ENCODE data around the gene ZNF580. TPM values are rescaled to one million over a fixed set of nuclear protein-coding genes. Genes with fewer than 3 reads are reported as not detected.
A peak's percentile ranks its signal among the peaks of the same experiment; 100 is the strongest.

The ZNF580 gene
- total RNA-seq, 1 donor from 2014 or later, result 41.8 TPM

- no peaks in the 10 kb centered on the region for H3K9me3 Mint-ChIP-seq
Measured at GRCh38 chr19:55606817-55607216, 34.0 kb upstream of the ZNF580 start.

GRCh38 chr19:55609326-55609725 lies 31.5 kb upstream of the ZNF580 start:
- no peaks in the 10 kb centered on the region for H3K27me3 Mint-ChIP-seq (ENCODE audit: low read depth)
- no peak overlapping the region for H3K27ac Mint-ChIP-seq (ENCODE audit: unreplicated experiment)
- DNase-seq (ENCODE audit: low read depth, low spot score), result no peak
- H3K4me1 Mint-ChIP-seq, result peaks cover 37% of the 10 kb centered on the region
- peak overlapping the region; percentile 18 for H3K4me3 Mint-ChIP-seq
- TF ChIP-seq, protein P1, sequence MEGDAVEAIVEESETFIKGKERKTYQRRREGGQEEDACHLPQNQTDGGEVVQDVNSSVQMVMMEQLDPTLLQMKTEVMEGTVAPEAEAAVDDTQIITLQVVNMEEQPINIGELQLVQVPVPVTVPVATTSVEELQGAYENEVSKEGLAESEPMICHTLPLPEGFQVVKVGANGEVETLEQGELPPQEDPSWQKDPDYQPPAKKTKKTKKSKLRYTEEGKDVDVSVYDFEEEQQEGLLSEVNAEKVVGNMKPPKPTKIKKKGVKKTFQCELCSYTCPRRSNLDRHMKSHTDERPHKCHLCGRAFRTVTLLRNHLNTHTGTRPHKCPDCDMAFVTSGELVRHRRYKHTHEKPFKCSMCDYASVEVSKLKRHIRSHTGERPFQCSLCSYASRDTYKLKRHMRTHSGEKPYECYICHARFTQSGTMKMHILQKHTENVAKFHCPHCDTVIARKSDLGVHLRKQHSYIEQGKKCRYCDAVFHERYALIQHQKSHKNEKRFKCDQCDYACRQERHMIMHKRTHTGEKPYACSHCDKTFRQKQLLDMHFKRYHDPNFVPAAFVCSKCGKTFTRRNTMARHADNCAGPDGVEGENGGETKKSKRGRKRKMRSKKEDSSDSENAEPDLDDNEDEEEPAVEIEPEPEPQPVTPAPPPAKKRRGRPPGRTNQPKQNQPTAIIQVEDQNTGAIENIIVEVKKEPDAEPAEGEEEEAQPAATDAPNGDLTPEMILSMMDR (conservative IDR thresholded peaks at IDR 0.05), result no peak
- peaks cover 13% of the 10 kb centered on the region for H3K36me3 Mint-ChIP-seq (ENCODE audit: low read depth)
- no peaks in the 10 kb centered on the region for H3K9me3 Mint-ChIP-seq

More at GRCh38 chr19:55606817-55607216, 34.0 kb upstream of the ZNF580 start:
- Mint-ChIP-seq H3K27ac (ENCODE audit: unreplicated experiment) (peak overlapping the region; percentile 8), H3K27me3 (ENCODE audit: low read depth) (no peaks in the 10 kb centered on the region), H3K36me3 (ENCODE audit: low read depth) (peaks cover 7% of the 10 kb centered on the region), H3K4me1 (peaks cover 43% of the 10 kb centered on the region), H3K4me3 (peak overlapping the region; percentile 97)
- TF ChIP-seq, protein P1 (conservative IDR thresholded peaks at IDR 0.05), result no peak
- DNase-seq (ENCODE audit: low read depth, low spot score), result no peak

DNA sequence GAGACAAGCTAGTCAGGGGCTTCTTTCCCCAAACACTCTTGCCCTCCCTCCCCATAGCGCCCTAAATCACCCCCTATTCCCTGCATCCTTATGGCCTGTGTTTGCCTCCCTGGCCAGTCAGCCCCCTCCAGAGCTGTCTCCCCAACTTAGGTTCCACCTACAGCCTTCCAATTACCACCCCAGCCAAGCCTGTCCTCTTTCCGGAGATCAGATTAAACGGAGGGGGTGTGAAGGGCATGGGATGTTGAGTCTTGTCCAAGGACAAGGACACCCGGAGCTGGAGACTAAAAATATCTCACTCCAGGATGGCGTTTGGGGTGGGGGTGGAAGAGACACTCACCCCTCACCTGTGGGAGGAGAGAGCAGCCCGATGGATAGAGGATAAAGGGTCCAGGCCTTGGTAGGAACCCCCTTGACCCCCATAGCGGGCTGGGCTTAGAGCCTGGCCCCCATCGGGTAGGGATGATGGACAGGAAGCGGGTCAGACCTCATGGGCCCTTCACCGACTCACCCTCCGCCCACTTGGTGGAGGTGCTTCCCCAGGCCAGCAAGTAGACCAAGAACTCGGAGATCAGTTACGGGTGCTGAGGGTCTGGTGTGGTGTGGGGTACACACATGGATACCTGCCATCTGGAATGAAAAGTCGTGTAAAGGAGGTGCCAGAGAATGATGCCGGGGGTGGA lies 29.4 kb upstream of the ZNF580 start:
- H3K4me1 Mint-ChIP-seq, result peaks cover 22% of the 10 kb centered on the region
- DNase-seq (ENCODE audit: low read depth, low spot score), result no peak
- TF ChIP-seq, protein P1 (conservative IDR thresholded peaks at IDR 0.05), result no peak
- H3K4me3 Mint-ChIP-seq, result peak overlapping the region; percentile 69
- no peak overlapping the region for H3K27ac Mint-ChIP-seq (ENCODE audit: unreplicated experiment)
- H3K9me3 Mint-ChIP-seq, result no peaks in the 10 kb centered on the region
- H3K36me3 Mint-ChIP-seq (ENCODE audit: low read depth), result peaks cover 13% of the 10 kb centered on the region
- H3K27me3 Mint-ChIP-seq (ENCODE audit: low read depth), result no peaks in the 10 kb centered on the region

- Mint-ChIP-seq H3K27me3 (ENCODE audit: low read depth) (no peaks in the 10 kb centered on the region), H3K4me1 (peaks cover 16% of the 10 kb centered on the region), H3K4me3 (peak overlapping the region; percentile 38), H3K36me3 (ENCODE audit: low read depth) (peaks cover 16% of the 10 kb centered on the region), H3K27ac (ENCODE audit: unreplicated experiment) (no peak overlapping the region), H3K9me3 (no peaks in the 10 kb centered on the region)
- no peak for DNase-seq (ENCODE audit: low read depth, low spot score)
- TF ChIP-seq, protein P1 (conservative IDR thresholded peaks at IDR 0.05), result no peak
Measured at GRCh38 chr19:55611983-55612645, 28.7 kb upstream of the ZNF580 start.

GRCh38 chr19:55613396-55613795 lies 27.4 kb upstream of the ZNF580 start:
- Mint-ChIP-seq H3K4me3 (peak overlapping the region; percentile 19), H3K9me3 (no peaks in the 10 kb centered on the region), H3K36me3 (ENCODE audit: low read depth) (peaks cover 20% of the 10 kb centered on the region), H3K27ac (ENCODE audit: unreplicated experiment) (no peak overlapping the region), H3K4me1 (peaks cover 13% of the 10 kb centered on the region), H3K27me3 (ENCODE audit: low read depth) (no peaks in the 10 kb centered on the region)
- TF ChIP-seq, protein P1 (conservative IDR thresholded peaks at IDR 0.05), result no peak
- no peak for DNase-seq (ENCODE audit: low read depth, low spot score)
